ENCODE results near the gene C9orf152. TPM values are rescaled to one million over a fixed set of nuclear protein-coding genes. Genes with fewer than 3 reads are reported as not detected.
"Not testable (repeated sequence)": the region's sequence is repeated elsewhere in the genome, so short reads cannot be mapped to it uniquely, and the experiment has no call there.

C9orf152 gene
- total RNA-seq, 1 experiment from 2014 or later: 0.95 TPM

- BruUV-seq (replicated peaks): no TSS peak
- CTCF ChIA-PET: interaction anchor here (1.5 kb wide), 1 partner anchor 14 kb away, joined by 5 read pairs; no protein-coding TSS in a partner anchor
- H3K9me2 ChIP-seq (replicated peaks; ENCODE audit: low read length): no peaks in the 10 kb centered on the region
- no peaks in the 10 kb centered on the region for H3K9me3 ChIP-seq (ENCODE audit: low read length)
- H4K20me1 ChIP-seq (ENCODE audit: low read length): no peaks in the 10 kb centered on the region
- H3K4me2 ChIP-seq (ENCODE audit: low read length): no peak overlapping the region
- intact Hi-C loops (cut with micrococcal nuclease): no loop called here
- H3K27ac ChIP-seq (ENCODE audit: low read length): no peak overlapping the region
- TF ChIP-seq EZH2 (IDR thresholded peaks at IDR 0.05; ENCODE audit: low read length, unreplicated experiment) (no peak), EZH2phosphoT487 (IDR thresholded peaks at IDR 0.05; ENCODE audit: borderline replicate concordance, low read length) (no peak)
- TF ChIP-seq, protein P1, sequence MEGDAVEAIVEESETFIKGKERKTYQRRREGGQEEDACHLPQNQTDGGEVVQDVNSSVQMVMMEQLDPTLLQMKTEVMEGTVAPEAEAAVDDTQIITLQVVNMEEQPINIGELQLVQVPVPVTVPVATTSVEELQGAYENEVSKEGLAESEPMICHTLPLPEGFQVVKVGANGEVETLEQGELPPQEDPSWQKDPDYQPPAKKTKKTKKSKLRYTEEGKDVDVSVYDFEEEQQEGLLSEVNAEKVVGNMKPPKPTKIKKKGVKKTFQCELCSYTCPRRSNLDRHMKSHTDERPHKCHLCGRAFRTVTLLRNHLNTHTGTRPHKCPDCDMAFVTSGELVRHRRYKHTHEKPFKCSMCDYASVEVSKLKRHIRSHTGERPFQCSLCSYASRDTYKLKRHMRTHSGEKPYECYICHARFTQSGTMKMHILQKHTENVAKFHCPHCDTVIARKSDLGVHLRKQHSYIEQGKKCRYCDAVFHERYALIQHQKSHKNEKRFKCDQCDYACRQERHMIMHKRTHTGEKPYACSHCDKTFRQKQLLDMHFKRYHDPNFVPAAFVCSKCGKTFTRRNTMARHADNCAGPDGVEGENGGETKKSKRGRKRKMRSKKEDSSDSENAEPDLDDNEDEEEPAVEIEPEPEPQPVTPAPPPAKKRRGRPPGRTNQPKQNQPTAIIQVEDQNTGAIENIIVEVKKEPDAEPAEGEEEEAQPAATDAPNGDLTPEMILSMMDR (conservative IDR thresholded peaks at IDR 0.05; ENCODE audit: low read depth, low read length): peak; percentile 22; the same call in 1 of the 2 replicates
- DNase-seq (no peak), ATAC-seq (no peak)
- no peak overlapping the region for H3K4me3 ChIP-seq (ENCODE audit: low read length)
- no peaks in the 10 kb centered on the region for H3K36me3 ChIP-seq (ENCODE audit: low read depth, low read length)
- no peak overlapping the region for H2AFZ ChIP-seq (ENCODE audit: low read length)
- no peaks in the 10 kb centered on the region for H3K27me3 ChIP-seq (ENCODE audit: low read length)
- POLR2A ChIA-PET (ENCODE audit: unreplicated experiment): no interaction called here
- no peaks in the 10 kb centered on the region for H3K79me2 ChIP-seq (ENCODE audit: low read length)
- H3K9ac ChIP-seq (ENCODE audit: low read length): no peak overlapping the region
- no peaks in the 10 kb centered on the region for H3F3A ChIP-seq (ENCODE audit: low read length, unreplicated experiment)
- peaks cover 4% of the 10 kb centered on the region for H3K4me1 ChIP-seq (ENCODE audit: insufficient read depth, low read length)
Measured at GRCh38 chr9:110197330-110198187, 10.4 kb downstream of the C9orf152 start.

- H3K27ac ChIP-seq (ENCODE audit: low read length); H3K9ac ChIP-seq (ENCODE audit: low read length); H3K9me3 ChIP-seq (ENCODE audit: low read length); intact Hi-C loops (cut with micrococcal nuclease); BruUV-seq (replicated peaks); CTCF ChIA-PET; ATAC-seq; H3K4me1 ChIP-seq (ENCODE audit: insufficient read depth, low read length); H3K27me3 ChIP-seq (ENCODE audit: low read length); H2AFZ ChIP-seq (ENCODE audit: low read length); H3K9me2 ChIP-seq (replicated peaks; ENCODE audit: low read length); H3K4me3 ChIP-seq (ENCODE audit: low read length); H3K79me2 ChIP-seq (ENCODE audit: low read length); H4K20me1 ChIP-seq (ENCODE audit: low read length); POLR2A ChIA-PET (ENCODE audit: unreplicated experiment); H3K36me3 ChIP-seq (ENCODE audit: low read depth, low read length); H3K4me2 ChIP-seq (ENCODE audit: low read length); H3F3A ChIP-seq (ENCODE audit: low read length, unreplicated experiment); DNase-seq: not testable (repeated sequence)
Measured at GRCh38 chr9:110196084-110196499, 11.9 kb downstream of the C9orf152 start.

GRCh38 chr9:110192531-110193261 lies 15.3 kb downstream of the C9orf152 start:
- Histone ChIP-seq H3K4me1 (ENCODE audit: insufficient read depth, low read length) (peaks cover 4% of the 10 kb centered on the region), H3K36me3 (ENCODE audit: low read depth, low read length) (no peaks in the 10 kb centered on the region), H3K4me2 (ENCODE audit: low read length) (no peak overlapping the region), H3K79me2 (ENCODE audit: low read length) (no peaks in the 10 kb centered on the region), H3K4me3 (ENCODE audit: low read length) (no peak overlapping the region), H4K20me1 (ENCODE audit: low read length) (no peaks in the 10 kb centered on the region), H3K27ac (ENCODE audit: low read length) (no peak overlapping the region), H3K27me3 (ENCODE audit: low read length) (no peaks in the 10 kb centered on the region), H3K9ac (ENCODE audit: low read length) (no peak overlapping the region), H3K9me2 (replicated peaks; ENCODE audit: low read length) (no peaks in the 10 kb centered on the region), H3K9me3 (ENCODE audit: low read length) (no peaks in the 10 kb centered on the region), H3F3A (ENCODE audit: low read length, unreplicated experiment) (no peaks in the 10 kb centered on the region), H2AFZ (ENCODE audit: low read length) (no peak overlapping the region)
- ATAC-seq (no peak), DNase-seq (no peak)
- TF ChIP-seq EZH2phosphoT487 (IDR thresholded peaks at IDR 0.05; ENCODE audit: borderline replicate concordance, low read length) (no peak), EZH2 (IDR thresholded peaks at IDR 0.05; ENCODE audit: low read length, unreplicated experiment) (no peak)
- TF ChIP-seq, protein P1 (conservative IDR thresholded peaks at IDR 0.05; ENCODE audit: low read depth, low read length): no peak
- CTCF ChIA-PET: no interaction called here
- POLR2A ChIA-PET (ENCODE audit: unreplicated experiment): no interaction called here
- intact Hi-C loops (cut with micrococcal nuclease): no loop called here
- no TSS peak for BruUV-seq (replicated peaks)
